ENCODE results near the gene TIMM50. TPM values are rescaled to one million over a fixed set of nuclear protein-coding genes. Genes with fewer than 3 reads are reported as not detected.

The TIMM50 gene
- total RNA-seq, 1 donor from 2014 or later: 82.2 TPM

DNA sequence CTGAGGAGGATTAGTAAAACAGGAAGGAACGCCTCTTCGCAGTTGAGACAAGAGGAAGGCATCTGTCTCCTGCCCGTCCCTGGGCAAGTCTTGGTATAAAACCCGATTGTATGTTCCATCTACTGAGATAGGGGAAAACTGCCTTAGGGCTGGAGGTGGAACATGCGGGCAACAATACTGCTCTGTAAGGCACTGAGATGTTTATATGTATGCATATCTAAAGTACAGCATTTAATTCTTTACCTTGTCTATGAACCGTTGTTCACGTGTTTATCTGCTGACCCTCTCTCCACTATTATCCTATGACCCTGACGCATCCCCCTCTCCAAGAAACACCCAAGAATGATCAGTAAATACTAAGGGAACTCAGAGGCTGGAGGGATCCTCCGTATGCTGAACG, 722 bp upstream of the TIMM50 start:
- DNase-seq (ENCODE audit: extremely low spot score, unreplicated experiment): no peak
- Mint-ChIP-seq H3K4me1 (ENCODE audit: unreplicated experiment) (peaks cover 22% of the 10 kb centered on the region), H3K9me3 (no peaks in the 10 kb centered on the region), H3K36me3 (peaks cover 9% of the 10 kb centered on the region), H3K27ac (peak overlapping the region; percentile 97), H3K4me3 (peak overlapping the region; percentile 95), H3K27me3 (no peaks in the 10 kb centered on the region)
- TF ChIP-seq, protein P1, sequence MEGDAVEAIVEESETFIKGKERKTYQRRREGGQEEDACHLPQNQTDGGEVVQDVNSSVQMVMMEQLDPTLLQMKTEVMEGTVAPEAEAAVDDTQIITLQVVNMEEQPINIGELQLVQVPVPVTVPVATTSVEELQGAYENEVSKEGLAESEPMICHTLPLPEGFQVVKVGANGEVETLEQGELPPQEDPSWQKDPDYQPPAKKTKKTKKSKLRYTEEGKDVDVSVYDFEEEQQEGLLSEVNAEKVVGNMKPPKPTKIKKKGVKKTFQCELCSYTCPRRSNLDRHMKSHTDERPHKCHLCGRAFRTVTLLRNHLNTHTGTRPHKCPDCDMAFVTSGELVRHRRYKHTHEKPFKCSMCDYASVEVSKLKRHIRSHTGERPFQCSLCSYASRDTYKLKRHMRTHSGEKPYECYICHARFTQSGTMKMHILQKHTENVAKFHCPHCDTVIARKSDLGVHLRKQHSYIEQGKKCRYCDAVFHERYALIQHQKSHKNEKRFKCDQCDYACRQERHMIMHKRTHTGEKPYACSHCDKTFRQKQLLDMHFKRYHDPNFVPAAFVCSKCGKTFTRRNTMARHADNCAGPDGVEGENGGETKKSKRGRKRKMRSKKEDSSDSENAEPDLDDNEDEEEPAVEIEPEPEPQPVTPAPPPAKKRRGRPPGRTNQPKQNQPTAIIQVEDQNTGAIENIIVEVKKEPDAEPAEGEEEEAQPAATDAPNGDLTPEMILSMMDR (conservative IDR thresholded peaks at IDR 0.05): no peak

DNA sequence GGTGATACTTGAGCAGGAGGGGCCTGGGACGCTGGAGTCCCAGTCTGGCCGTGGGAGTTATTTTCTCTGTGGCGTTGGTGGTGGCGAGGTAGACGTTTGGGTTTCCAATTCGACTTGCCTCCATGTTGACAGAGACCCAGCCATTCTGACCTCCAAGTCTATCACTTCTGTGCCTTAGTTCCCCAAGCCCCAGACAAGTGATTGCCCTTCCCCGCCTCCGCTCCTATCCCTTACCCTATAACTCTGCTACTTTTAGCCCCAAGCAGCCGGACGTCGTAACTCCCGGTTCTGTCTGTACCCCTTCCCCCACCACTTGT, 549 bp downstream of the TIMM50 start:
- DNase-seq (ENCODE audit: extremely low spot score, unreplicated experiment): no peak
- Mint-ChIP-seq H3K27ac (peak overlapping the region; percentile 92), H3K4me1 (ENCODE audit: unreplicated experiment) (peaks cover 22% of the 10 kb centered on the region), H3K4me3 (peak overlapping the region; percentile 95), H3K9me3 (no peaks in the 10 kb centered on the region), H3K27me3 (no peaks in the 10 kb centered on the region), H3K36me3 (peaks cover 9% of the 10 kb centered on the region)
- TF ChIP-seq, protein P1 (conservative IDR thresholded peaks at IDR 0.05): no peak

DNA sequence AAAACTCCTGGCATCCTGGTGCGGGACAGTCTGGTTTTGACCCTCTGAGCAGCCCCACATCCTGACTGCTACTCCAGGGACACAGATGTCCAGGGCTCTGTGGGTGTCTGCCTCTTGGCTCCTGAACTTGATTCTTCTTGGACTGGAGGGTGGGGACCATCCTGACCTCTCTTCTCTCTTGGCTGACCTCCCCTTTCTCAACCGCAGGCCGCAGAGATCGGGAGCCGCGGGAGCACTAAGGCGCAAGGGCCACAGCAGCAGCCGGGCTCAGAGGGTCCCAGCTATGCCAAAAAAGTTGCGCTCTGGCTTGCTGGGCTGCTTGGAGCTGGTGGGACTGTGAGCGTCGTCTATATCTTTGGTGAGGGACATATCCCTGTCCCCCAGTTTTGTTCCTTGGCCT, 1.0 kb downstream of the TIMM50 start:
- H3K27me3 Mint-ChIP-seq: no peaks in the 10 kb centered on the region
- H3K4me1 Mint-ChIP-seq (ENCODE audit: unreplicated experiment): peaks cover 22% of the 10 kb centered on the region
- peaks cover 8% of the 10 kb centered on the region for H3K36me3 Mint-ChIP-seq
- DNase-seq (ENCODE audit: extremely low spot score, unreplicated experiment): no peak
- no peaks in the 10 kb centered on the region for H3K9me3 Mint-ChIP-seq
- H3K4me3 Mint-ChIP-seq: peak overlapping the region; percentile 95
- peak overlapping the region; percentile 92 for H3K27ac Mint-ChIP-seq
- TF ChIP-seq, protein P1 (conservative IDR thresholded peaks at IDR 0.05): no peak

DNA sequence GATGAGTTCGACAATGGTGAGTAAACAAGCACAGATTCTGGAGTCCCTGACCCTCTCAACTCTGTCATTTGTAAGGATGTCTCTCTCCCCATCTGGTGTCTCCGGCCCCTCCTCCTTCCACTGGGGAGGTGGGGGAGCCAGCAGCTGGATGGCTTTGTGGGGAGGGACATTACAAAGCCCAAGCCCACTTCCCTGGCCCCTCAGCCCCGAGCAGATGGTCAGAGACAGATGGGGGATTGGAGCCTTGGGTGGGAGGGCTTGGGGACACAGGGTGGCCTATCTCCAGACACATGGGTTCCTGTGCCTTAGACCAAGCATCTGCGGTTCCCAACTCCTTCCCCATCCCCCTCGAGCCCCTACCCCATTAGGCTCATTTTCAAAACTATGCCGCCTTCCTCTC, 2.5 kb downstream of the TIMM50 start:
- Mint-ChIP-seq H3K27ac (peak overlapping the region; percentile 72), H3K4me3 (peak overlapping the region; percentile 62), H3K4me1 (ENCODE audit: unreplicated experiment) (peaks cover 22% of the 10 kb centered on the region), H3K27me3 (no peaks in the 10 kb centered on the region), H3K9me3 (no peaks in the 10 kb centered on the region), H3K36me3 (peaks cover 9% of the 10 kb centered on the region)
- DNase-seq (ENCODE audit: extremely low spot score, unreplicated experiment): no peak
- TF ChIP-seq, protein P1 (conservative IDR thresholded peaks at IDR 0.05): no peak

DNA sequence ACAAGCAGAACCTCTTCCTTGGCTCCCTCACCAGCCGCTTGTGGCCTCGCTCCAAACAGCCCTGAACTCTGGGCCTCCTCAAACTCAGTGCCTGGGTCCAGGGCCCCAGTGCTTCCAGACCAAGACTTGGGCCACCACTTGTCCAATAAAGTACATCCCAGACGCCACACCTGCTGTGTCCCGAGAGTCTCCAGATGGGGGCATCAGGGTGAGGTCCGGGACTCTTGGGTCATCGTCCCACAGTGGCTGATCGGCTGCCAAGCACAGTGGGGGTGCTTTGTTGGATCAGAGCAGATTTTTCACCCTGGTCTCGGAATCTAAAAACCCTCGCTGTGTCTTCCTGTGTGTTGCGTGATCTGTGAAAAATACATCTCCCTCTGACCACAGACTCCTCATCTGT, 9.1 kb downstream of the TIMM50 start:
- Mint-ChIP-seq H3K9me3 (no peaks in the 10 kb centered on the region), H3K4me1 (ENCODE audit: unreplicated experiment) (no peaks in the 10 kb centered on the region), H3K36me3 (peaks cover 12% of the 10 kb centered on the region), H3K27me3 (no peaks in the 10 kb centered on the region), H3K4me3 (no peak overlapping the region), H3K27ac (no peak overlapping the region)
- no peak for DNase-seq (ENCODE audit: extremely low spot score, unreplicated experiment)
- TF ChIP-seq, protein P1 (conservative IDR thresholded peaks at IDR 0.05): no peak

DNA sequence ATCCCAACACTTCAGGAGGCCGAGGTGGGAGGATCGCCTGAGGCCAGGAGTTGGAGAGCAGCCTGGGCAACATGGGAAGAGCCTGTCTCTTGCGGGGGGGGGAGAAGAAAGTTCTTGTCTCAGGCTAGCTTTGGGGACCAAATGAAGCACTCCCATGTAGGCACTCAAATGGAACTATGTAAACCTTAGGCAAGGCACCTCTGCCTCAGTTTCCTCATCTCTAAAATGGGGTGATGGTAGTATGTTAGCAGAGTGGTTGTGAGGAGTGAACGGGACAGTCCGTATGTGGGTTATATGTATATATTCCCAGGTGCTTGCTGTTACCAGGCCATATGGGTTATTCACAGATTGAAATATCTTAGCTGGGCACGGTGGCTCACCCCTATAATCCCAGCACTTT, 11.6 kb downstream of the TIMM50 start:
- Mint-ChIP-seq H3K4me1 (ENCODE audit: unreplicated experiment) (no peaks in the 10 kb centered on the region), H3K9me3 (no peaks in the 10 kb centered on the region), H3K4me3 (no peak overlapping the region), H3K27me3 (peaks cover 13% of the 10 kb centered on the region), H3K27ac (no peak overlapping the region), H3K36me3 (peaks cover 6% of the 10 kb centered on the region)
- TF ChIP-seq, protein P1 (conservative IDR thresholded peaks at IDR 0.05): no peak
- DNase-seq (ENCODE audit: extremely low spot score, unreplicated experiment): no peak

Data from type B pancreatic cell (in vitro differentiated cells).